ENCODE data around the gene NYAP1.
"Not testable (repeated sequence)": the region's sequence is repeated elsewhere in the genome, so short reads cannot be mapped to it uniquely, and the experiment has no call there.

NYAP1 gene
- 1.9 reads per million, percentile 2 among the genes with 10 or more reads in this experiment for total RNA-seq

GRCh38 chr7:100483722-100484672 is at the start of gene NYAP1:
Gene NYAP1 (plus strand): TSS chr7:100483927. CDS start chr7:100485312, 1,385 bp downstream.
- peak; percentile 40 for DNase-seq

- DNase-seq: no peak
Observed at GRCh38 chr7:100434297-100435144, 49.2 kb upstream of the NYAP1 start.

- DNase-seq: peak; percentile 34
Observed at GRCh38 chr7:100435401-100436304, 48.1 kb upstream of the NYAP1 start.

GRCh38 chr7:100437150-100438100 is 46.3 kb upstream of the NYAP1 start:
- DNase-seq: no peak

GRCh38 chr7:100438172-100438571 is 45.6 kb upstream of the NYAP1 start:
- no peak for DNase-seq

- not testable (repeated sequence) for DNase-seq
Observed at GRCh38 chr7:100438731-100439130, 45.0 kb upstream of the NYAP1 start.

- DNase-seq: not testable (repeated sequence)
Observed at GRCh38 chr7:100439244-100439643, 44.5 kb upstream of the NYAP1 start.

GRCh38 chr7:100441641-100442535 is 41.8 kb upstream of the NYAP1 start:
- DNase-seq: no peak

GRCh38 chr7:100443096-100443840 is 40.5 kb upstream of the NYAP1 start:
- DNase-seq: no peak

GRCh38 chr7:100444311-100445278 is 39.1 kb upstream of the NYAP1 start:
- DNase-seq: no peak

GRCh38 chr7:100446040-100446439 is 37.7 kb upstream of the NYAP1 start:
- DNase-seq: no peak

GRCh38 chr7:100447363-100447762 is 36.4 kb upstream of the NYAP1 start:
- DNase-seq: not testable (repeated sequence)

GRCh38 chr7:100449190-100449795 is 34.4 kb upstream of the NYAP1 start:
- no peak for DNase-seq

- DNase-seq: no peak
Observed at GRCh38 chr7:100452513-100452912, 31.2 kb upstream of the NYAP1 start.

- not testable (repeated sequence) for DNase-seq
Observed at GRCh38 chr7:100453854-100454253, 29.9 kb upstream of the NYAP1 start.

GRCh38 chr7:100455206-100455605 is 28.5 kb upstream of the NYAP1 start:
- no peak for DNase-seq

GRCh38 chr7:100456562-100456961 is 27.2 kb upstream of the NYAP1 start:
- no peak for DNase-seq
